Progenitor cell of endocrine pancreas (in vitro differentiated cells): Measurements from ENCODE around the gene SOX6. TPM values are rescaled to one million over a fixed set of nuclear protein-coding genes. Genes with fewer than 3 reads are reported as not detected.
A peak's percentile ranks its signal among the peaks of the same experiment; 100 is the strongest.

Experiments
- DNase-seq: peaks from one replicate; pipeline ENCODE4 v3.0.0; 2021; ENCODE audit warnings: low spot score; ENCODE audit not compliant: unreplicated experiment
- H3K27ac Mint-ChIP-seq: 2 replicates; pipeline ENCODE4 v1.8.0; 2021; ENCODE audit warnings: mild to moderate bottlenecking, moderate library complexity, mixed read lengths
- H3K27me3 Mint-ChIP-seq: 2 replicates; pipeline ENCODE4 v1.8.0; 2021; ENCODE audit warnings: mixed read lengths
- H3K36me3 Mint-ChIP-seq: 2 replicates; pipeline ENCODE4 v1.8.0; 2022; ENCODE audit warnings: mixed read lengths; ENCODE audit not compliant: insufficient read depth
- H3K4me1 Mint-ChIP-seq: 2 replicates; pipeline ENCODE4 v1.8.0; 2021; ENCODE audit warnings: low read depth, mixed read lengths
- H3K4me3 Mint-ChIP-seq: 2 replicates; pipeline ENCODE4 v1.8.0; 2021; ENCODE audit warnings: low read depth, mild to moderate bottlenecking, moderate library complexity, mixed read lengths
- H3K9me3 Mint-ChIP-seq: 2 replicates; pipeline ENCODE4 v1.8.0; 2021; ENCODE audit warnings: low read depth, mixed read lengths
- CTCF ChIP-seq: fragments of 200-600 bp; sonication (generic); IDR thresholded peaks from one replicate; pipeline ENCODE4 v1.5.0; 2021; ENCODE audit warnings: antibody characterized with exemption, mild to moderate bottlenecking; ENCODE audit not compliant: unreplicated experiment
- long read RNA-seq: library from polyadenylated mRNA; unstranded; transcript quantifications from one replicate; pipeline ENCODE4 v2.0.0, GENCODE V29; 2020
- total RNA-seq: library from RNA; stranded (reverse); gene quantifications from 2 replicates; pipeline ENCODE4 v1.2.1, GENCODE V29; 2021

SOX6 gene
- 32.6 and 34.9 TPM in 2 replicates for total RNA-seq
- long read RNA-seq, partial matches to known transcripts: 3 of 27 reads
- long read RNA-seq, other reads (novel, unspliced or antisense): 24 of 27 reads

- Mint-ChIP-seq H3K9me3 (peaks cover 3% of the 10 kb centered on the region), H3K27me3 (peaks cover 3% of the 10 kb centered on the region), H3K36me3 (no peaks in the 10 kb centered on the region), H3K4me3 (peak within 1 kb of the TSS; percentile 45), H3K27ac (peak within 1 kb of the TSS; percentile 90), H3K4me1 (peaks cover 46% of the 10 kb centered on the region)
- no peak for TF ChIP-seq CTCF
- DNase-seq: peak; percentile 11
Measured at GRCh38 chr11:16356057-16356760, at the start of gene SOX6. Gene SOX6, minus strand, starts transcription at chr11:16356546. Its CDS starts 15,298 bp downstream, at chr11:16341248.

GRCh38 chr11:16404781-16405285, 48.5 kb upstream of the SOX6 start:
- no peak overlapping the region for H3K4me3 Mint-ChIP-seq
- peaks cover 28% of the 10 kb centered on the region for H3K4me1 Mint-ChIP-seq
- TF ChIP-seq CTCF: no peak
- no peaks in the 10 kb centered on the region for H3K9me3 Mint-ChIP-seq
- no peaks in the 10 kb centered on the region for H3K27me3 Mint-ChIP-seq
- no peak for DNase-seq
- H3K36me3 Mint-ChIP-seq: peaks cover 2% of the 10 kb centered on the region
- no peak overlapping the region for H3K27ac Mint-ChIP-seq

- H3K9me3 Mint-ChIP-seq: no peaks in the 10 kb centered on the region
- H3K27me3 Mint-ChIP-seq: no peaks in the 10 kb centered on the region
- DNase-seq: no peak
- peak overlapping the region; percentile 31 for H3K27ac Mint-ChIP-seq
- H3K36me3 Mint-ChIP-seq: peaks cover 2% of the 10 kb centered on the region
- H3K4me3 Mint-ChIP-seq: no peak overlapping the region
- no peak for TF ChIP-seq CTCF
- H3K4me1 Mint-ChIP-seq: peaks cover 28% of the 10 kb centered on the region
Measured at GRCh38 chr11:16403851-16404250, 47.5 kb upstream of the SOX6 start.

- Mint-ChIP-seq H3K9me3 (no peaks in the 10 kb centered on the region), H3K4me1 (peaks cover 28% of the 10 kb centered on the region), H3K27me3 (no peaks in the 10 kb centered on the region), H3K4me3 (no peak overlapping the region), H3K27ac (no peak overlapping the region), H3K36me3 (peaks cover 2% of the 10 kb centered on the region)
- no peak for TF ChIP-seq CTCF
- DNase-seq: no peak
Measured at GRCh38 chr11:16403448-16403803, 47.1 kb upstream of the SOX6 start.

GRCh38 chr11:16402654-16403447, 46.5 kb upstream of the SOX6 start:
- DNase-seq: no peak
- no peaks in the 10 kb centered on the region for H3K9me3 Mint-ChIP-seq
- H3K36me3 Mint-ChIP-seq: peaks cover 2% of the 10 kb centered on the region
- H3K4me1 Mint-ChIP-seq: peaks cover 32% of the 10 kb centered on the region
- H3K4me3 Mint-ChIP-seq: no peak overlapping the region
- peak overlapping the region; percentile 67 for H3K27ac Mint-ChIP-seq
- no peaks in the 10 kb centered on the region for H3K27me3 Mint-ChIP-seq
- TF ChIP-seq CTCF: no peak
